H1 (cell line): ENCODE measurements around the gene JOSD2. TPM values are rescaled to one million over a fixed set of nuclear protein-coding genes. Genes with fewer than 3 reads are reported as not detected.

Experiments used
- CTCF ChIA-PET: fragments of 300-600 bp; sonication (Branson Sonifier 250); formaldehyde crosslinking; loops from one replicate; lab custom pipeline; 2021; ENCODE audit not compliant: partially characterized antibody; lab: Charles Lee
- POLR2A ChIA-PET: fragments of 300-600 bp; sonication (Branson Sonifier 250); formaldehyde crosslinking; loops from one replicate; lab custom pipeline; 2021; ENCODE audit warnings: inconsistent platforms; ENCODE audit not compliant: partially characterized antibody; lab: Charles Lee
- DNase-seq, 2 experiments: peaks; one replicate each; pipeline versions ENCODE4 v3.0.0 to v3.0.0-alpha.2; 2010 to 2022; ENCODE audit warnings: low spot score in 2 of 2, low read depth in 1 of 2, mixed read lengths in 1 of 2
- FAIRE-seq: peaks from 2 replicates; lab custom pipeline; 2011; peaks lifted over from hg19 to GRCh38; lab: Jason Lieb, UNC
- H2AFZ ChIP-seq: 2 replicates; pipeline ENCODE4 v1.8.1; 2012; ENCODE audit warnings: low read length, inconsistent platforms
- H2AK5ac ChIP-seq: 2 replicates; pipeline ENCODE4 v1.6.1; 2013; ENCODE audit warnings: low read depth, low read length
- H2BK120ac ChIP-seq: replicated peaks from 2 replicates; pipeline ENCODE3; 2013; ENCODE audit warnings: low read depth, low read length, inconsistent platforms
- H2BK12ac ChIP-seq: 2 replicates; pipeline ENCODE4 v1.6.1; 2013; ENCODE audit warnings: low read depth, low read length
- H2BK15ac ChIP-seq: 2 replicates; pipeline ENCODE4 v1.6.1; 2013; ENCODE audit warnings: low read length
- H2BK20ac ChIP-seq: 2 replicates; pipeline ENCODE4 v1.6.1; 2013; ENCODE audit warnings: low read length
- H2BK5ac ChIP-seq: 2 replicates; pipeline ENCODE4 v1.6.1; 2013; ENCODE audit warnings: low read depth, low read length
- H3K14ac ChIP-seq: 2 replicates; pipeline ENCODE4 v1.6.1; 2013; ENCODE audit warnings: inconsistent platforms; ENCODE audit not compliant: insufficient read length
- H3K18ac ChIP-seq: 2 replicates; pipeline ENCODE4 v1.6.1; 2013; ENCODE audit warnings: low read length; ENCODE audit errors: extremely low read depth
- H3K23ac ChIP-seq: 2 replicates; pipeline ENCODE4 v1.6.1; 2013; ENCODE audit warnings: inconsistent platforms; ENCODE audit not compliant: insufficient read length
- H3K23me2 ChIP-seq: 2 replicates; pipeline ENCODE4 v1.6.1; 2013; ENCODE audit warnings: low read depth, low read length
- H3K27ac ChIP-seq: 2 replicates; pipeline ENCODE4 v1.6.1; 2011; ENCODE audit warnings: low read depth, low read length, inconsistent platforms
- H3K27me3 ChIP-seq, 4 experiments: replicated peaks in 1 of 4; 1 replicate in 1 of 4; 2 replicates in 3 of 4; pipeline versions ENCODE4 v1.6.1 to v1.8.1; 2011 to 2013; ENCODE audit warnings: low read length in 3 of 4, mild to moderate bottlenecking in 3 of 4, inconsistent platforms in 2 of 4, mixed read lengths in 2 of 4, moderate library complexity in 1 of 4; ENCODE audit not compliant: control insufficient read depth in 3 of 4, insufficient read depth in 3 of 4; ENCODE audit errors: extremely low read depth in 1 of 4
- H3K36me3 ChIP-seq, 4 experiments: 2 replicates each; pipeline versions ENCODE4 v1.6.1 to v1.8.1; 2011 to 2013; ENCODE audit warnings: mild to moderate bottlenecking in 4 of 4, low read length in 3 of 4, moderate library complexity in 2 of 4, control low read depth in 1 of 4, inconsistent platforms in 1 of 4; ENCODE audit not compliant: insufficient read depth in 4 of 4, control insufficient read depth in 2 of 4
- H3K4ac ChIP-seq: replicated peaks from 2 replicates; pipeline ENCODE3; 2013; ENCODE audit warnings: low read length, low read depth, mixed read lengths, inconsistent platforms; ENCODE audit not compliant: insufficient read length
- H3K4me1 ChIP-seq, 4 experiments: replicated peaks in 1 of 4; 1 replicate in 1 of 4; 2 replicates in 3 of 4; pipeline versions ENCODE4 v1.6.1 to v1.8.1; 2011 to 2013; ENCODE audit warnings: low read length in 3 of 4, inconsistent platforms in 2 of 4, mixed read lengths in 1 of 4; ENCODE audit not compliant: insufficient read depth in 4 of 4, control insufficient read depth in 3 of 4
- H3K4me2 ChIP-seq, 2 experiments: 2 replicates each; pipeline versions ENCODE4 v1.6.1 to v1.8.1; 2011 to 2013; ENCODE audit warnings: low read depth in 2 of 2, low read length in 2 of 2, control low read depth in 1 of 2, inconsistent platforms in 1 of 2, mild to moderate bottlenecking in 1 of 2; ENCODE audit not compliant: insufficient read depth in 1 of 2
- H3K4me3 ChIP-seq, 4 experiments: fragments of 200-600, 300-600 bp in 1 of 4; sonication (generic), shearing (Covaris generic), sonication (Bioruptor Twin) in 1 of 4; 2 replicates each; pipeline versions ENCODE4 v1.5.1 to v1.8.1; 2011 to 2016; ENCODE audit warnings: low read length in 4 of 4, low read depth in 3 of 4, control low read depth in 2 of 4, inconsistent platforms in 2 of 4, mild to moderate bottlenecking in 2 of 4, mixed read lengths in 1 of 4, moderate library complexity in 1 of 4; ENCODE audit not compliant: insufficient read depth in 2 of 4; ENCODE audit errors: extremely low read depth in 1 of 4
- H3K56ac ChIP-seq: replicated peaks from 2 replicates; pipeline ENCODE3; 2013; ENCODE audit warnings: low read depth, mild to moderate bottlenecking, mixed read lengths, low read length, inconsistent platforms; ENCODE audit not compliant: insufficient read length
- H3K79me1 ChIP-seq: 2 replicates; pipeline ENCODE4 v1.6.1; 2013; ENCODE audit warnings: low read depth, low read length, control low read depth
- H3K79me2 ChIP-seq, 2 experiments: 2 replicates each; pipeline versions ENCODE4 v1.6.1 to v1.8.1; 2012 to 2013; ENCODE audit warnings: low read length in 2 of 2, mild to moderate bottlenecking in 2 of 2, inconsistent platforms in 1 of 2; ENCODE audit not compliant: insufficient read depth in 2 of 2, control insufficient read depth in 1 of 2
- H3K9ac ChIP-seq, 4 experiments: replicated peaks in 1 of 4; 1 replicate in 1 of 4; 2 replicates in 3 of 4; pipeline versions ENCODE4 v1.6.1 to v1.8.1; 2011 to 2013; ENCODE audit warnings: low read depth in 3 of 4, low read length in 3 of 4, control low read depth in 2 of 4, mild to moderate bottlenecking in 2 of 4, moderate library complexity in 2 of 4, inconsistent platforms in 1 of 4; ENCODE audit errors: extremely low read depth in 1 of 4
- H3K9me3 ChIP-seq, 2 experiments: 2 replicates each; pipeline versions ENCODE4 v1.6.1 to v1.8.1; 2012 to 2013; ENCODE audit warnings: mild to moderate bottlenecking in 2 of 2, moderate library complexity in 2 of 2, control low read depth in 1 of 2, inconsistent platforms in 1 of 2, low read depth in 1 of 2, low read length in 1 of 2, mixed read lengths in 1 of 2; ENCODE audit not compliant: insufficient read depth in 2 of 2
- H4K20me1 ChIP-seq, 2 experiments: replicated peaks in 1 of 2; 2 replicates each; pipeline versions ENCODE3 to v1.8.1; 2011 to 2013; ENCODE audit warnings: inconsistent platforms in 2 of 2, low read length in 2 of 2, mild to moderate bottlenecking in 1 of 2; ENCODE audit not compliant: insufficient read depth in 2 of 2, control insufficient read depth in 1 of 2
- H4K5ac ChIP-seq: 2 replicates; pipeline ENCODE4 v1.6.1; 2013; ENCODE audit warnings: low read length, low read depth, mixed read lengths, inconsistent platforms; ENCODE audit not compliant: insufficient read length
- H4K8ac ChIP-seq: 2 replicates; pipeline ENCODE4 v1.8.0; 2013; ENCODE audit warnings: mild to moderate bottlenecking, moderate library complexity, low read length, inconsistent platforms; ENCODE audit not compliant: insufficient read depth; ENCODE audit errors: extremely low read depth
- H4K91ac ChIP-seq: replicated peaks from 2 replicates; pipeline ENCODE3; 2013; ENCODE audit warnings: low read length, mixed read lengths, inconsistent platforms; ENCODE audit not compliant: insufficient read length
- GABPA ChIP-seq: IDR thresholded peaks from 2 replicates; pipeline ENCODE4 v1.6.1; 2011; ENCODE audit warnings: mild to moderate bottlenecking, low read length, moderate library complexity, borderline replicate concordance; ENCODE audit not compliant: insufficient read depth
- HDAC2 ChIP-seq, 2 experiments: fragments of 300-600 bp in 1 of 2; sonication (generic) in 1 of 2; IDR thresholded peaks; 2 replicates each; pipeline ENCODE4 v1.6.1; 2011 to 2012; ENCODE audit warnings: low read depth in 2 of 2, low read length in 2 of 2, mild to moderate bottlenecking in 2 of 2, moderate library complexity in 2 of 2, borderline replicate concordance in 1 of 2, inconsistent platforms in 1 of 2
- KDM5A ChIP-seq: fragments of 200-600 bp; IDR thresholded peaks from 2 replicates; pipeline ENCODE4 v1.7.1; 2012; ENCODE audit warnings: mild to moderate bottlenecking, low read length, inconsistent platforms, mixed read lengths
- NANOG ChIP-seq: IDR thresholded peaks from 2 replicates; pipeline ENCODE4 v1.6.1; 2011; ENCODE audit warnings: low read length, low read depth, mild to moderate bottlenecking, inconsistent platforms; ENCODE audit not compliant: insufficient read depth, poor library complexity, severe bottlenecking
- PHF8 ChIP-seq: fragments of 200-600 bp; sonication (generic); conservative IDR thresholded peaks from 2 replicates; pipeline ENCODE4 v1.7.1; 2012; ENCODE audit warnings: low read depth, mild to moderate bottlenecking, inconsistent platforms, low read length, moderate library complexity
- POLR2AphosphoS5 ChIP-seq: IDR thresholded peaks from 2 replicates; pipeline ENCODE4 v1.6.1; 2011; ENCODE audit warnings: low read depth, low read length
- SIX5 ChIP-seq: IDR thresholded peaks from 2 replicates; pipeline ENCODE4 v1.6.1; 2011; ENCODE audit warnings: mild to moderate bottlenecking, low read depth, low read length
- WGBS, 2 experiments: shearing (Covaris generic) in 1 of 2; methylation state at CpG; one replicate each; pipeline versions ENCODE4 v1.1.6 to v1.1.7; 2013 to 2015; ENCODE audit warnings: low lambda C conversion rate in 2 of 2, mixed read lengths in 2 of 2, inconsistent platforms in 1 of 2, low coverage in 1 of 2, missing lambda C conversion rate in 1 of 2; ENCODE audit not compliant: insufficient replicate concordance in 2 of 2, insufficient coverage in 1 of 2, insufficient read length in 1 of 2; ENCODE audit errors: extremely low coverage in 1 of 2, missing lambda C conversion rate in 1 of 2; 5-methylcytosine and 5-hydroxymethylcytosine counted together
- polyA plus RNA-seq, 7 experiments: library from polyadenylated mRNA; depleted of rRNA in 3 of 7; stranded (reverse) in 5 of 7; unstranded in 2 of 7; fragments of >200 nt in 5 of 7; fragments of 200-250 nt in 2 of 7; gene quantifications; 1 replicate in 5 of 7; 2 replicates in 1 of 7; 4 replicates in 1 of 7; pipeline versions ENCODE4 v1.2.1 to v1.2.3, GENCODE V29; 2011 to 2013; ENCODE audit warnings: missing spikeins in 2 of 7, mixed read lengths in 2 of 7
- total RNA-seq: library from RNA; stranded (reverse); fragmentation: NEBNext Ultra II Directional; extraction: Animal tissue kit (Norgen Biotek cat#: 25700); gene quantifications from 2 replicates; pipeline ENCODE4 v1.2.1, GENCODE V29; 2021

JOSD2 gene
- total and polyA plus RNA-seq, 2 of the 8 experiments (the other 6 are each of a cell fraction or from before 2014, with no cell fraction given) = 1.9 to 6.6 TPM

DNA sequence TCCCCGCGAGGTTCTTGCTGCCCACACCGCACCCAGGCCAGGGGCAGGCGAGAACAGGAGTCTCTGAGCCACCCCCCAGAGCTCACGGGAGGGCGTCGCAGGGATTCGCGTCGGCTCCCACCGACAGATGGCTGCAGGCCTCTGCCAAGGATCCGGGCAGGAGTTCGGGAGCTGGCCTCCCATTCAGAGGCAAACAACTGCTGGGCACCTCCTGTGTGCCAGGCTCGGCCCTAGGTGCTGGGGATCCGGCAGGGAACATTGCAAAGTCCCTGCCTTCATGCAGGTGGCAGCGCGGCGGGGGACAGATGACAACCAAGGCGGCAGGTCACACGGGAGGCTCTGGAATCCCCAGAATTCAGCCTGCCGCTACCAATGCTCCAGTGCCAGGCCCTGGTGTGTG lies 32.0 kb upstream of the JOSD2 start:
- CTCF ChIA-PET = interaction anchor here (0.6 to 17.1 kb wide), 5 partner anchors 9 to 557 kb away, joined by 3 to 269 read pairs (median 3); partner anchors contain the start of genes ASPDH and JOSD2
- H2AK5ac ChIP-seq = no peak overlapping the region
- 88% methylated on average over 17 of the region's 21 CpGs; no CpG with 5 or more reads in 1 of the 2 experiments for WGBS, 2 experiments

More for the DNA sequence above, 32.0 kb upstream of the JOSD2 start:
- H3K79me1 ChIP-seq = no peaks in the 10 kb centered on the region
- no peak overlapping the region for H3K9ac ChIP-seq
- H4K8ac ChIP-seq = no peak overlapping the region
- peaks cover 2 to 3% of the 10 kb centered on the region in 2 experiments for H4K20me1 ChIP-seq
- no peak overlapping the region for H3K4me3 ChIP-seq
- no peak overlapping the region for H3K27ac ChIP-seq
- no peak overlapping the region for H3K4me2 ChIP-seq
- no peak overlapping the region for H4K5ac ChIP-seq
- H3K4me1 ChIP-seq = 0 out of 7 replicates have a peak, but pooled peaks cover 0 to 3% (median 0%) of the 10 kb centered on the region in 4 experiments
- no peak overlapping the region for H2BK12ac ChIP-seq
- H3K56ac ChIP-seq = no peak overlapping the region
- no peak overlapping the region for H3K18ac ChIP-seq
- TF ChIP-seq HDAC2 (IDR thresholded peaks at IDR 0.05; ENCODE audit: borderline replicate concordance in 1 of 2, low read depth in 2 of 2, low read length in 2 of 2) (no peak), POLR2AphosphoS5 (no peak), PHF8 (no peak), SIX5 (no peak), KDM5A (no peak), NANOG (no peak), GABPA (no peak)
- no peaks in the 10 kb centered on the region for H3K27me3 ChIP-seq
- DNase-seq (no peak), FAIRE-seq (no peak)
- POLR2A ChIA-PET = interaction anchor here (1.5 to 3.9 kb wide), 2 partner anchors 12 to 56 kb away, joined by 3 to 15 read pairs; no protein-coding TSS in a partner anchor
- no peak overlapping the region for H3K23ac ChIP-seq
- no peak overlapping the region for H2BK15ac ChIP-seq
- H2AFZ ChIP-seq = no peak overlapping the region
- H3K4ac ChIP-seq = no peak overlapping the region
- no peak overlapping the region for H2BK120ac ChIP-seq
- H3K23me2 ChIP-seq = no peaks in the 10 kb centered on the region
- H2BK20ac ChIP-seq = no peak overlapping the region
- H3K14ac ChIP-seq = no peak overlapping the region
- H3K36me3 ChIP-seq = no peaks in the 10 kb centered on the region
- no peaks in the 10 kb centered on the region for H3K9me3 ChIP-seq
- no peaks in the 10 kb centered on the region for H3K79me2 ChIP-seq
- no peak overlapping the region for H2BK5ac ChIP-seq
- H4K91ac ChIP-seq = no peak overlapping the region
